HepG2 (cell line): Measurements from ENCODE around the gene ZNF189. TPM values are rescaled to one million over a fixed set of nuclear protein-coding genes. Genes with fewer than 3 reads are reported as not detected.

Experiments
- HMG20A ChIP-seq: IDR thresholded peaks from 2 replicates; pipeline ENCODE4 v1.6.1; 2016; ENCODE audit warnings: borderline replicate concordance
- MAFK ChIP-seq, 2 experiments: IDR thresholded peaks in 1 of 2; conservative IDR thresholded peaks in 1 of 2; 2 replicates each; pipeline ENCODE4 v1.6.1; 2011; ENCODE audit warnings: improper control_type of control experiment in 2 of 2, low read length in 2 of 2
- MATR3 ChIP-seq: sonication (generic); formaldehyde crosslinking; IDR thresholded peaks from 2 replicates; pipeline ENCODE4 v1.4.0; 2020; ENCODE audit warnings: missing genetic modification reagents
- MLLT10 ChIP-seq: sonication (generic); formaldehyde crosslinking; IDR thresholded peaks from 2 replicates; pipeline ENCODE4 v1.4.0; 2020; ENCODE audit warnings: missing genetic modification reagents
- MYPOP ChIP-seq: sonication (generic); formaldehyde crosslinking; IDR thresholded peaks from 2 replicates; pipeline ENCODE4 v1.8.1; 2023; ENCODE audit warnings: mild to moderate bottlenecking, moderate library complexity, missing genetic modification reagents
- NPAS2 ChIP-seq: sonication (generic); formaldehyde crosslinking; IDR thresholded peaks from 2 replicates; pipeline ENCODE4 v1.8.0; 2022; ENCODE audit warnings: mild to moderate bottlenecking, missing genetic modification reagents, borderline replicate concordance
- SIX1 ChIP-seq: sonication (generic); formaldehyde crosslinking; IDR thresholded peaks from 2 replicates; pipeline ENCODE4 v1.4.0; 2020; ENCODE audit warnings: missing genetic modification reagents, borderline replicate concordance
- SMAD1 ChIP-seq: sonication (generic); formaldehyde crosslinking; IDR thresholded peaks from 2 replicates; pipeline ENCODE4 v1.4.0; 2020; ENCODE audit warnings: missing genetic modification reagents, low read depth, mild to moderate bottlenecking, borderline replicate concordance
- ZBTB49 ChIP-seq: sonication (generic); formaldehyde crosslinking; IDR thresholded peaks from 2 replicates; pipeline ENCODE4 v1.4.0; 2020; ENCODE audit warnings: missing genetic modification reagents, borderline replicate concordance
- ZFP82 ChIP-seq: sonication (generic); formaldehyde crosslinking; IDR thresholded peaks from 2 replicates; pipeline ENCODE4 v1.5.1; 2020; ENCODE audit warnings: mild to moderate bottlenecking, missing genetic modification reagents, borderline replicate concordance
- ZNF124 ChIP-seq: sonication (generic); formaldehyde crosslinking; IDR thresholded peaks from 2 replicates; pipeline ENCODE4 v1.4.0; 2020; ENCODE audit warnings: missing genetic modification reagents
- ZNF235 ChIP-seq: sonication (generic); formaldehyde crosslinking; IDR thresholded peaks from 2 replicates; pipeline ENCODE4 v1.8.1; 2023; ENCODE audit warnings: mild to moderate bottlenecking, missing genetic modification reagents, borderline replicate concordance
- ZNF670 ChIP-seq: sonication (generic); formaldehyde crosslinking; IDR thresholded peaks from 2 replicates; pipeline ENCODE4 v1.8.0; 2022; ENCODE audit warnings: mild to moderate bottlenecking, missing genetic modification reagents, borderline replicate concordance
- ZSCAN12 ChIP-seq: sonication (generic); formaldehyde crosslinking; IDR thresholded peaks from 2 replicates; pipeline ENCODE4 v1.9.0; 2021; ENCODE audit warnings: mild to moderate bottlenecking, missing genetic modification reagents
- ZSCAN31 ChIP-seq: sonication (generic); formaldehyde crosslinking; IDR thresholded peaks from 2 replicates; pipeline ENCODE4 v1.5.0; 2020; ENCODE audit warnings: low read depth, mild to moderate bottlenecking, missing genetic modification reagents
- polyA plus RNA-seq, 8 experiments: library from polyadenylated mRNA; depleted of rRNA in 3 of 8; stranded (reverse) in 7 of 8; unstranded in 1 of 8; fragments of >200 nt; fragmentation: Illumina TruSeq in 4 of 8; extraction: Trizol in 4 of 8; gene quantifications; 2 replicates each; pipeline versions ENCODE4 v1.2.1 to v1.2.3, GENCODE V29; 2011 to 2016; ENCODE audit warnings: low read depth in 4 of 8, missing spikeins in 1 of 8, mixed read lengths in 1 of 8; ENCODE audit not compliant: insufficient read depth in 1 of 8
- total RNA-seq, 5 experiments: library from RNA; depleted of rRNA; stranded (reverse); fragments of >200 nt; fragmentation: Illumina TruSeq; extraction: Trizol; gene quantifications; 2 replicates each; pipeline ENCODE4 v1.2.3, GENCODE V29; 2016; ENCODE audit warnings: low read depth in 1 of 5
- TF ChIP-seq, protein P1 (sequence below): sonication (generic); formaldehyde crosslinking; IDR thresholded peaks from 2 replicates; pipeline ENCODE4 v1.8.1; 2023; ENCODE audit warnings: mild to moderate bottlenecking, missing genetic modification reagents
- TF ChIP-seq, protein P2 (sequence below): sonication (generic); formaldehyde crosslinking; IDR thresholded peaks from 2 replicates; pipeline ENCODE4 v1.4.0; 2020; ENCODE audit warnings: missing genetic modification reagents, mild to moderate bottlenecking, borderline replicate concordance
- TF ChIP-seq, protein P3 (sequence below): IDR thresholded peaks from 2 replicates; pipeline ENCODE4 v1.6.1; 2018; ENCODE audit warnings: missing genetic modification reagents, mild to moderate bottlenecking, missing compliant biosample characterization

Gene ZNF189
- total and polyA plus RNA-seq, 2 of the 13 experiments (the other 11 are each of a cell fraction or from before 2014, with no cell fraction given): 8.4 to 50.0 TPM

GRCh38 chr9:101354143-101354764 lies 44.4 kb upstream of the ZNF189 start (continued):
- no peak for TF ChIP-seq MYPOP (CRISPR knock-in tag)
- TF ChIP-seq NPAS2: no peak
- no peak for TF ChIP-seq SIX1 (CRISPR knock-in tag)
- peak; percentile 80; the same call in 1 of the 2 replicates for TF ChIP-seq ZFP82
- no peak for TF ChIP-seq MATR3
- TF ChIP-seq, protein P1, sequence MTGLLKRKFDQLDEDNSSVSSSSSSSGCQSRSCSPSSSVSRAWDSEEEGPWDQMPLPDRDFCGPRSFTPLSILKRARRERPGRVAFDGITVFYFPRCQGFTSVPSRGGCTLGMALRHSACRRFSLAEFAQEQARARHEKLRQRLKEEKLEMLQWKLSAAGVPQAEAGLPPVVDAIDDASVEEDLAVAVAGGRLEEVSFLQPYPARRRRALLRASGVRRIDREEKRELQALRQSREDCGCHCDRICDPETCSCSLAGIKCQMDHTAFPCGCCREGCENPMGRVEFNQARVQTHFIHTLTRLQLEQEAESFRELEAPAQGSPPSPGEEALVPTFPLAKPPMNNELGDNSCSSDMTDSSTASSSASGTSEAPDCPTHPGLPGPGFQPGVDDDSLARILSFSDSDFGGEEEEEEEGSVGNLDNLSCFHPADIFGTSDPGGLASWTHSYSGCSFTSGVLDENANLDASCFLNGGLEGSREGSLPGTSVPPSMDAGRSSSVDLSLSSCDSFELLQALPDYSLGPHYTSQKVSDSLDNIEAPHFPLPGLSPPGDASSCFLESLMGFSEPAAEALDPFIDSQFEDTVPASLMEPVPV (CRISPR knock-in tag): no peak
- TF ChIP-seq MAFK (conservative IDR thresholded peaks at IDR 0.05 in 1 of 2, IDR thresholded peaks at IDR 0.05 in 1 of 2; ENCODE audit: low read length in 2 of 2): no peak
- no peak; the same call in 1 of the 2 replicates for TF ChIP-seq ZNF124 (CRISPR knock-in tag)
- no peak for TF ChIP-seq ZBTB49 (CRISPR knock-in tag)
- no peak; the same call in 1 of the 2 replicates for TF ChIP-seq ZSCAN12 (CRISPR knock-in tag)
- TF ChIP-seq, protein P2, sequence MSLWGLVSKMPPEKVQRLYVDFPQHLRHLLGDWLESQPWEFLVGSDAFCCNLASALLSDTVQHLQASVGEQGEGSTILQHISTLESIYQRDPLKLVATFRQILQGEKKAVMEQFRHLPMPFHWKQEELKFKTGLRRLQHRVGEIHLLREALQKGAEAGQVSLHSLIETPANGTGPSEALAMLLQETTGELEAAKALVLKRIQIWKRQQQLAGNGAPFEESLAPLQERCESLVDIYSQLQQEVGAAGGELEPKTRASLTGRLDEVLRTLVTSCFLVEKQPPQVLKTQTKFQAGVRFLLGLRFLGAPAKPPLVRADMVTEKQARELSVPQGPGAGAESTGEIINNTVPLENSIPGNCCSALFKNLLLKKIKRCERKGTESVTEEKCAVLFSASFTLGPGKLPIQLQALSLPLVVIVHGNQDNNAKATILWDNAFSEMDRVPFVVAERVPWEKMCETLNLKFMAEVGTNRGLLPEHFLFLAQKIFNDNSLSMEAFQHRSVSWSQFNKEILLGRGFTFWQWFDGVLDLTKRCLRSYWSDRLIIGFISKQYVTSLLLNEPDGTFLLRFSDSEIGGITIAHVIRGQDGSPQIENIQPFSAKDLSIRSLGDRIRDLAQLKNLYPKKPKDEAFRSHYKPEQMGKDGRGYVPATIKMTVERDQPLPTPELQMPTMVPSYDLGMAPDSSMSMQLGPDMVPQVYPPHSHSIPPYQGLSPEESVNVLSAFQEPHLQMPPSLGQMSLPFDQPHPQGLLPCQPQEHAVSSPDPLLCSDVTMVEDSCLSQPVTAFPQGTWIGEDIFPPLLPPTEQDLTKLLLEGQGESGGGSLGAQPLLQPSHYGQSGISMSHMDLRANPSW (CRISPR knock-in tag): 0 out of 2 replicates have a peak, but pooled peaks have one; percentile 65
- TF ChIP-seq ZNF235 (CRISPR knock-in tag): no peak
- TF ChIP-seq ZSCAN31 (CRISPR knock-in tag): 0 out of 2 replicates have a peak, but pooled peaks have one; percentile 36
- peak; percentile 52 for TF ChIP-seq ZNF670 (CRISPR knock-in tag)
- TF ChIP-seq, protein P3, sequence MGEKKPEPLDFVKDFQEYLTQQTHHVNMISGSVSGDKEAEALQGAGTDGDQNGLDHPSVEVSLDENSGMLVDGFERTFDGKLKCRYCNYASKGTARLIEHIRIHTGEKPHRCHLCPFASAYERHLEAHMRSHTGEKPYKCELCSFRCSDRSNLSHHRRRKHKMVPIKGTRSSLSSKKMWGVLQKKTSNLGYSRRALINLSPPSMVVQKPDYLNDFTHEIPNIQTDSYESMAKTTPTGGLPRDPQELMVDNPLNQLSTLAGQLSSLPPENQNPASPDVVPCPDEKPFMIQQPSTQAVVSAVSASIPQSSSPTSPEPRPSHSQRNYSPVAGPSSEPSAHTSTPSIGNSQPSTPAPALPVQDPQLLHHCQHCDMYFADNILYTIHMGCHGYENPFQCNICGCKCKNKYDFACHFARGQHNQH (CRISPR knock-in tag): peak; percentile 15; the same call in 1 of the 2 replicates
- TF ChIP-seq HMG20A (CRISPR knock-in tag): peak; percentile 87
- no peak for TF ChIP-seq SMAD1 (CRISPR knock-in tag)
- no peak for TF ChIP-seq MLLT10
